Natural killer cell (primary cell): ENCODE measurements around the gene ZC3H18. TPM values are rescaled to one million over a fixed set of nuclear protein-coding genes. Genes with fewer than 3 reads are reported as not detected.

Source experiments
- ATAC-seq, 3 donors: fragments of 150-1000 bp in 2 of 3; fragments of 200-7000 bp in 1 of 3; cut with Tn5 transposase; 1 replicate in 1 of 3; 2 replicates in 2 of 3; pipeline ENCODE4 v1.10.0; 2021; ENCODE audit warnings: mild to moderate bottlenecking in 2 of 3, moderate library complexity in 2 of 3
- DNase-seq, 2 donors: peaks; one replicate each; pipeline versions ENCODE4 v3.0.0 to v3.0.0-alpha.2; 2013 to 2021; ENCODE audit warnings: mixed read lengths in 1 of 2
- H3K27ac ChIP-seq: one replicate; pipeline ENCODE4 v1.5.1; 2013; ENCODE audit warnings: mild to moderate bottlenecking, low read length
- H3K27me3 ChIP-seq: one replicate; pipeline ENCODE4 v1.6.1; 2013; ENCODE audit warnings: low read length; ENCODE audit not compliant: control insufficient read depth, insufficient read depth
- H3K36me3 ChIP-seq: one replicate; pipeline ENCODE4 v1.6.1; 2013; ENCODE audit warnings: low read length; ENCODE audit not compliant: control insufficient read depth, insufficient read depth
- H3K4me1 ChIP-seq: one replicate; pipeline ENCODE4 v1.6.1; 2013; ENCODE audit warnings: low read length; ENCODE audit not compliant: control insufficient read depth, insufficient read depth
- H3K4me3 ChIP-seq: one replicate; pipeline ENCODE4 v1.5.1; 2013; ENCODE audit warnings: low read length
- H3K9me3 ChIP-seq: one replicate; pipeline ENCODE4 v1.6.1; 2013; ENCODE audit warnings: low read length; ENCODE audit not compliant: control insufficient read depth, insufficient read depth
- H3K27ac Mint-ChIP-seq, 2 donors: one replicate each; pipeline ENCODE4 v1.8.0; 2022; ENCODE audit warnings: mild to moderate bottlenecking in 2 of 2, mixed read lengths in 2 of 2, moderate library complexity in 1 of 2
- H3K27me3 Mint-ChIP-seq, 2 donors: one replicate each; pipeline ENCODE4 v1.8.0; 2022; ENCODE audit warnings: low read depth in 2 of 2, mixed read lengths in 2 of 2
- H3K36me3 Mint-ChIP-seq: one replicate; pipeline ENCODE4 v1.8.0; 2022; ENCODE audit warnings: mixed read lengths
- H3K4me1 Mint-ChIP-seq, 2 donors: one replicate each; pipeline ENCODE4 v1.8.0; 2022; ENCODE audit warnings: mixed read lengths in 2 of 2
- H3K4me3 Mint-ChIP-seq: one replicate; pipeline ENCODE4 v1.8.0; 2022; ENCODE audit warnings: mild to moderate bottlenecking, moderate library complexity, mixed read lengths
- H3K9me3 Mint-ChIP-seq, 2 donors: one replicate each; pipeline ENCODE4 v1.8.0; 2022; ENCODE audit warnings: mixed read lengths in 2 of 2
- WGBS: methylation state at CpG from one replicate; pipeline ENCODE4 v1.1.7; 2013; ENCODE audit warnings: missing lambda C conversion rate; ENCODE audit not compliant: insufficient coverage; 5-methylcytosine and 5-hydroxymethylcytosine counted together
- intact Hi-C: fragments of 100-400 bp; cut with micrococcal nuclease; formaldehyde crosslinking; loops from one replicate; pipeline ENCODE4 v1.14.2; 2022
- total RNA-seq, 4 donors: library from RNA; stranded (reverse); fragments of 120-200 nt in 1 of 4; gene quantifications; one replicate each; pipeline versions ENCODE4 v1.2.3 to v1.2.4, GENCODE V29; 2013 to 2022
- TF ChIP-seq, protein P1 (sequence below): fragments of 200-600 bp; IDR thresholded peaks from one replicate; pipeline ENCODE4 v1.8.0; 2022; ENCODE audit warnings: antibody characterized with exemption

The ZC3H18 gene
- total RNA-seq, 3 donors from 2014 or later (not counting 1 experiment from before 2014, with no cell fraction given), result 125 to 130 (median 126) TPM

DNA sequence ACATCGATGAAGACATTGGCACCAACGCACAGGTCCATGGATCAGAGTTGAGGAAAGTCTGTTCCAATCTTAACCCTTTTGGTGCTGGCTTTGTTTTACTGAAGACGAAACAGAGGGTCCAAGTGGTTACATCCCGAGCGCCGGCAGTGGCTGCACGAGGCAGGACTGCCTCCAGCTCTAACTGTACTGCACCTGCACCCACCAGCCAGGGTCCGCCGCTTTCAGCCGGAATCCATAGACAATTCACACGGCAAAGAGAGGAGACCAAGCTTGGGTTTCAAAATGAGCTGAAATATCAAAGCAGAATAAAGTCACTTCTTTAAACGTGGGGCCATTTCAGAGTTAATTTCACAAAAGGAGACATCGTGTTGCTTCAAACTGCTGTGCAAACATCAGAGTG is 21.2 kb upstream of the ZC3H18 start:
- WGBS, result 90% methylated on average over 13 of the region's 13 CpGs
- peak overlapping the region in 1 of 2 donors; percentile 94 for H3K27ac Mint-ChIP-seq
- no peaks in the 10 kb centered on the region for H3K36me3 Mint-ChIP-seq
- H3K4me1 Mint-ChIP-seq, result peaks cover 42 to 74% of the 10 kb centered on the region in 2 donors
- Histone ChIP-seq H3K9me3 (peaks cover 11% of the 10 kb centered on the region), H3K36me3 (no peaks in the 10 kb centered on the region), H3K27ac (no peak overlapping the region), H3K27me3 (no peaks in the 10 kb centered on the region), H3K4me1 (peaks cover 88% of the 10 kb centered on the region), H3K4me3 (no peak overlapping the region)
- no peaks in the 10 kb centered on the region for H3K9me3 Mint-ChIP-seq
- intact Hi-C loops, result no loop called here
- TF ChIP-seq, protein P1, sequence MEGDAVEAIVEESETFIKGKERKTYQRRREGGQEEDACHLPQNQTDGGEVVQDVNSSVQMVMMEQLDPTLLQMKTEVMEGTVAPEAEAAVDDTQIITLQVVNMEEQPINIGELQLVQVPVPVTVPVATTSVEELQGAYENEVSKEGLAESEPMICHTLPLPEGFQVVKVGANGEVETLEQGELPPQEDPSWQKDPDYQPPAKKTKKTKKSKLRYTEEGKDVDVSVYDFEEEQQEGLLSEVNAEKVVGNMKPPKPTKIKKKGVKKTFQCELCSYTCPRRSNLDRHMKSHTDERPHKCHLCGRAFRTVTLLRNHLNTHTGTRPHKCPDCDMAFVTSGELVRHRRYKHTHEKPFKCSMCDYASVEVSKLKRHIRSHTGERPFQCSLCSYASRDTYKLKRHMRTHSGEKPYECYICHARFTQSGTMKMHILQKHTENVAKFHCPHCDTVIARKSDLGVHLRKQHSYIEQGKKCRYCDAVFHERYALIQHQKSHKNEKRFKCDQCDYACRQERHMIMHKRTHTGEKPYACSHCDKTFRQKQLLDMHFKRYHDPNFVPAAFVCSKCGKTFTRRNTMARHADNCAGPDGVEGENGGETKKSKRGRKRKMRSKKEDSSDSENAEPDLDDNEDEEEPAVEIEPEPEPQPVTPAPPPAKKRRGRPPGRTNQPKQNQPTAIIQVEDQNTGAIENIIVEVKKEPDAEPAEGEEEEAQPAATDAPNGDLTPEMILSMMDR, result no peak
- H3K4me3 Mint-ChIP-seq, result peak overlapping the region; percentile 47
- H3K27me3 Mint-ChIP-seq, result no peaks in the 10 kb centered on the region
- DNase-seq (no peak), ATAC-seq (no peak)

DNA sequence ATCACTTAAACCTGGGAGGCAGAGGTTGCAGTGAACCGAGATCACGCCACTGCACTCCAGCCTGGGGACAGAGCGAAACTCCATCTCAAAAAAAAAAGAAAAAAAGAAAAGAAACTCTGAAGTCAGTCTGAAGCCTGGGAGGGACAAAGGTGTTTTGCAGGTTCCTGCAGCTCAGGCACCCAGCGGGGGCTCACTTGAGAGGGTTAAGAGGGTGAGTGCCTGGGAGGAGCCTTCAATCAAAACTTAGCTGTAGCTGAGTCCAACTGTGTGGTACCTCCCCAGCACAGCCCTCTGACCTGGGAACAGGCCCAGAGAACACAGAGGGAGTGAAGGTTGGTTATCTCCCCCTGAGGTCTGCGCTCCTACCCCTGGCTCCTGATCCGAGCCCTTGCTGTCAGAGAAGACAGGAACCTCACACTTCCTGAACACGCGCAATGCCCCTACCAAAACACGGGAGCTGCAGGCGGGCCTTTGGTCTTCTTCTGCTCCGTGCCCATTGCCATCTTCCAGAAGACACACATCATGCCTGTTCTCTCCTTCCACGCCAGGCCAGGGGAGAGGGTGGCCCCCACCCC is 20.4 kb upstream of the ZC3H18 start:
- Histone ChIP-seq H3K36me3 (no peaks in the 10 kb centered on the region), H3K27me3 (no peaks in the 10 kb centered on the region), H3K4me1 (peaks cover 92% of the 10 kb centered on the region), H3K4me3 (no peak overlapping the region), H3K27ac (peak overlapping the region; percentile 60), H3K9me3 (peaks cover 7% of the 10 kb centered on the region)
- Mint-ChIP-seq H3K4me3 (peak overlapping the region; percentile 79), H3K4me1 (peaks cover 42 to 74% of the 10 kb centered on the region in 2 donors), H3K9me3 (no peaks in the 10 kb centered on the region), H3K27me3 (no peaks in the 10 kb centered on the region), H3K27ac (peak overlapping the region; percentile 74 to 94), H3K36me3 (no peaks in the 10 kb centered on the region)
- DNase-seq (peak in 1 of 2 donors; percentile 42), ATAC-seq (peak in 2 of 3 donors; percentile 16 to 29)
- TF ChIP-seq, protein P1, result no peak
- whole genome bisulfite sequencing, result 34% methylated on average over 12 of the region's 12 CpGs
- intact Hi-C loops, result no loop called here

DNA sequence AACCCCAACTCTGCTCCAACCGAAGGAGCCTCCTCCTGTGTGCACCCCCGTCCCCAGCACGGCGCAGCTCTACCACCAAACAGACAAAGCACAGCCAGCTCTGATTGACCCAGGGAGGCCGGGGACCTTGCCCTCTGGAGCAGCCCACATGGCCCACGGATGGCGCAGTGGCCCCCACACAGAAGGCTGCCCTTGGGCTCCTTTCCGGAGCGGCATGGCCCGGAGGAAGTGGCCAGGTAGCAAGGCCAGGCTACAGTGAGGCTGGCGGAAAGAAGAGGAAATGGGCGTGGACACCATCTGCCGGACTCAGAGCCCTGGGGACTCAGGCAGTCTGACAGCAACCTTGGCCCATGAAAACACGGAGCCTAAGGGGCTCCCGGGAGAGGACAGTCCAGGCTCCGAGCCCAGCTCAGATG is 19.9 kb upstream of the ZC3H18 start:
- Histone ChIP-seq H3K4me1 (peaks cover 90% of the 10 kb centered on the region), H3K27me3 (no peaks in the 10 kb centered on the region), H3K4me3 (no peak overlapping the region), H3K9me3 (peaks cover 4% of the 10 kb centered on the region), H3K36me3 (no peaks in the 10 kb centered on the region), H3K27ac (peak overlapping the region; percentile 60)
- Mint-ChIP-seq H3K4me1 (peaks cover 42 to 72% of the 10 kb centered on the region in 2 donors), H3K9me3 (no peaks in the 10 kb centered on the region), H3K36me3 (no peaks in the 10 kb centered on the region), H3K27me3 (no peaks in the 10 kb centered on the region), H3K27ac (peak overlapping the region; percentile 74 to 94), H3K4me3 (peak overlapping the region; percentile 79)
- DNase-seq, result peak in 1 of 2 donors; percentile 66
- WGBS, result 18% methylated on average over 16 of the region's 16 CpGs
- TF ChIP-seq, protein P1, result no peak
- ATAC-seq, result peak; percentile 39 to 51 (median 45)
- intact Hi-C loops, result no loop called here

DNA sequence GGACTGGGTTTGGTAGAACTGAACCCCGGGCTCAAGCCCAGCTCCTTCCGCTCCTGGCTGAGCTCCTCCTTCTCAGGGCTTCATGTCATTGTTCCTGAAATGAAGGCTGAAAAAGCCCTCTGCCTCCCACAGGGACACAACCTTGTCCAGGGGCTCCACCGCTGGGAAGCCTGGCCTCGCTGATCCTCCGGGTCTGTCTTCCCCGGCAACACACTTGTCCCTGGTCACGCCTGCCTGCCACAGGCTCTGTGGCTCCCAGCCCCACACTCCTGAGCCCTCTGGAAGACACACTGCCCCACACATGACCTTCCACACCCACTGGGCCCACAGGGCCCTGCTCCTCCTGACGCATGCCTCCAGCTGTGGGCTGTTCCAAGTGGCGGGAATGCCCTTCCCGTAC is 18.0 kb upstream of the ZC3H18 start:
- Histone ChIP-seq H3K4me3 (no peak overlapping the region), H3K4me1 (peaks cover 75% of the 10 kb centered on the region), H3K27me3 (no peaks in the 10 kb centered on the region), H3K9me3 (no peaks in the 10 kb centered on the region), H3K27ac (no peak overlapping the region), H3K36me3 (no peaks in the 10 kb centered on the region)
- Mint-ChIP-seq H3K27ac (peak overlapping the region in 1 of 2 donors; percentile 94), H3K9me3 (no peaks in the 10 kb centered on the region), H3K4me1 (peaks cover 34 to 69% of the 10 kb centered on the region in 2 donors), H3K4me3 (peak overlapping the region; percentile 31), H3K27me3 (no peaks in the 10 kb centered on the region), H3K36me3 (no peaks in the 10 kb centered on the region)
- ATAC-seq, result no peak
- 94% methylated on average over 10 of the region's 10 CpGs for WGBS
- no peak for DNase-seq
- intact Hi-C loops, result no loop called here
- TF ChIP-seq, protein P1, result no peak
